ENCODE measurements around the gene IDE. TPM values are rescaled to one million over a fixed set of nuclear protein-coding genes. Genes with fewer than 3 reads are reported as not detected.

The IDE gene
- total and polyA plus RNA-seq, 8 donors = 19.2 to 50.2 (median 23.1) TPM

Other genes starting within 250 kb of the IDE start
- 1 to 10 TPM; 3.0 to 7.3 TPM for gene KIF11, start 19.0 kb upstream of the IDE start, total RNA-seq
- gene KIF11, start 19.0 kb upstream of the IDE start, polyA plus RNA-seq (ENCODE audit: insufficient read length in 6 of 6) = 10 to 100 TPM; 24.3 to 55.3 (median 33.0) TPM
- 10 to 100 TPM; 13.7 to 22.8 TPM for gene HHEX, start 115.9 kb upstream of the IDE start, total RNA-seq
- gene HHEX, start 115.9 kb upstream of the IDE start, polyA plus RNA-seq (ENCODE audit: insufficient read length in 6 of 6) = 10 to 100 TPM; 22.1 to 44.1 (median 35.6) TPM

Data from left lung (tissue), 8 donors.